H1 (cell line): Measurements from ENCODE around the gene TIMP4. TPM values are rescaled to one million over a fixed set of nuclear protein-coding genes. Genes with fewer than 3 reads are reported as not detected.

Source experiments
- CTCF ChIA-PET: fragments of 300-600 bp; sonication (Branson Sonifier 250); formaldehyde crosslinking; loops from one replicate; lab custom pipeline; 2021; ENCODE audit not compliant: partially characterized antibody; lab: Charles Lee
- POLR2A ChIA-PET: fragments of 300-600 bp; sonication (Branson Sonifier 250); formaldehyde crosslinking; loops from one replicate; lab custom pipeline; 2021; ENCODE audit warnings: inconsistent platforms; ENCODE audit not compliant: partially characterized antibody; lab: Charles Lee
- DNase-seq, 2 experiments: peaks; one replicate each; pipeline versions ENCODE4 v3.0.0 to v3.0.0-alpha.2; 2010 to 2022; ENCODE audit warnings: low spot score in 2 of 2, low read depth in 1 of 2, mixed read lengths in 1 of 2
- FAIRE-seq: peaks from 2 replicates; lab custom pipeline; 2011; peaks lifted over from hg19 to GRCh38; lab: Jason Lieb, UNC
- H2AFZ ChIP-seq: 2 replicates; pipeline ENCODE4 v1.8.1; 2012; ENCODE audit warnings: low read length, inconsistent platforms
- H2AK5ac ChIP-seq: 2 replicates; pipeline ENCODE4 v1.6.1; 2013; ENCODE audit warnings: low read depth, low read length
- H2BK120ac ChIP-seq: replicated peaks from 2 replicates; pipeline ENCODE3; 2013; ENCODE audit warnings: low read depth, low read length, inconsistent platforms
- H2BK12ac ChIP-seq: 2 replicates; pipeline ENCODE4 v1.6.1; 2013; ENCODE audit warnings: low read depth, low read length
- H2BK15ac ChIP-seq: 2 replicates; pipeline ENCODE4 v1.6.1; 2013; ENCODE audit warnings: low read length
- H2BK20ac ChIP-seq: 2 replicates; pipeline ENCODE4 v1.6.1; 2013; ENCODE audit warnings: low read length
- H2BK5ac ChIP-seq: 2 replicates; pipeline ENCODE4 v1.6.1; 2013; ENCODE audit warnings: low read depth, low read length
- H3K14ac ChIP-seq: 2 replicates; pipeline ENCODE4 v1.6.1; 2013; ENCODE audit warnings: inconsistent platforms; ENCODE audit not compliant: insufficient read length
- H3K18ac ChIP-seq: 2 replicates; pipeline ENCODE4 v1.6.1; 2013; ENCODE audit warnings: low read length; ENCODE audit errors: extremely low read depth
- H3K23ac ChIP-seq: 2 replicates; pipeline ENCODE4 v1.6.1; 2013; ENCODE audit warnings: inconsistent platforms; ENCODE audit not compliant: insufficient read length
- H3K23me2 ChIP-seq: 2 replicates; pipeline ENCODE4 v1.6.1; 2013; ENCODE audit warnings: low read depth, low read length
- H3K27ac ChIP-seq: 2 replicates; pipeline ENCODE4 v1.6.1; 2011; ENCODE audit warnings: low read depth, low read length, inconsistent platforms
- H3K27me3 ChIP-seq, 4 experiments: replicated peaks in 1 of 4; 1 replicate in 1 of 4; 2 replicates in 3 of 4; pipeline versions ENCODE4 v1.6.1 to v1.8.1; 2011 to 2013; ENCODE audit warnings: low read length in 3 of 4, mild to moderate bottlenecking in 3 of 4, inconsistent platforms in 2 of 4, mixed read lengths in 2 of 4, moderate library complexity in 1 of 4; ENCODE audit not compliant: control insufficient read depth in 3 of 4, insufficient read depth in 3 of 4; ENCODE audit errors: extremely low read depth in 1 of 4
- H3K36me3 ChIP-seq, 4 experiments: 2 replicates each; pipeline versions ENCODE4 v1.6.1 to v1.8.1; 2011 to 2013; ENCODE audit warnings: mild to moderate bottlenecking in 4 of 4, low read length in 3 of 4, moderate library complexity in 2 of 4, control low read depth in 1 of 4, inconsistent platforms in 1 of 4; ENCODE audit not compliant: insufficient read depth in 4 of 4, control insufficient read depth in 2 of 4
- H3K4ac ChIP-seq: replicated peaks from 2 replicates; pipeline ENCODE3; 2013; ENCODE audit warnings: low read length, low read depth, mixed read lengths, inconsistent platforms; ENCODE audit not compliant: insufficient read length
- H3K4me1 ChIP-seq, 4 experiments: replicated peaks in 1 of 4; 1 replicate in 1 of 4; 2 replicates in 3 of 4; pipeline versions ENCODE4 v1.6.1 to v1.8.1; 2011 to 2013; ENCODE audit warnings: low read length in 3 of 4, inconsistent platforms in 2 of 4, mixed read lengths in 1 of 4; ENCODE audit not compliant: insufficient read depth in 4 of 4, control insufficient read depth in 3 of 4
- H3K4me2 ChIP-seq, 2 experiments: 2 replicates each; pipeline versions ENCODE4 v1.6.1 to v1.8.1; 2011 to 2013; ENCODE audit warnings: low read depth in 2 of 2, low read length in 2 of 2, control low read depth in 1 of 2, inconsistent platforms in 1 of 2, mild to moderate bottlenecking in 1 of 2; ENCODE audit not compliant: insufficient read depth in 1 of 2
- H3K4me3 ChIP-seq, 4 experiments: fragments of 200-600, 300-600 bp in 1 of 4; sonication (generic), shearing (Covaris generic), sonication (Bioruptor Twin) in 1 of 4; 2 replicates each; pipeline versions ENCODE4 v1.5.1 to v1.8.1; 2011 to 2016; ENCODE audit warnings: low read length in 4 of 4, low read depth in 3 of 4, control low read depth in 2 of 4, inconsistent platforms in 2 of 4, mild to moderate bottlenecking in 2 of 4, mixed read lengths in 1 of 4, moderate library complexity in 1 of 4; ENCODE audit not compliant: insufficient read depth in 2 of 4; ENCODE audit errors: extremely low read depth in 1 of 4
- H3K56ac ChIP-seq: replicated peaks from 2 replicates; pipeline ENCODE3; 2013; ENCODE audit warnings: low read depth, mild to moderate bottlenecking, mixed read lengths, low read length, inconsistent platforms; ENCODE audit not compliant: insufficient read length
- H3K79me1 ChIP-seq: 2 replicates; pipeline ENCODE4 v1.6.1; 2013; ENCODE audit warnings: low read depth, low read length, control low read depth
- H3K79me2 ChIP-seq, 2 experiments: 2 replicates each; pipeline versions ENCODE4 v1.6.1 to v1.8.1; 2012 to 2013; ENCODE audit warnings: low read length in 2 of 2, mild to moderate bottlenecking in 2 of 2, inconsistent platforms in 1 of 2; ENCODE audit not compliant: insufficient read depth in 2 of 2, control insufficient read depth in 1 of 2
- H3K9ac ChIP-seq, 4 experiments: replicated peaks in 1 of 4; 1 replicate in 1 of 4; 2 replicates in 3 of 4; pipeline versions ENCODE4 v1.6.1 to v1.8.1; 2011 to 2013; ENCODE audit warnings: low read depth in 3 of 4, low read length in 3 of 4, control low read depth in 2 of 4, mild to moderate bottlenecking in 2 of 4, moderate library complexity in 2 of 4, inconsistent platforms in 1 of 4; ENCODE audit errors: extremely low read depth in 1 of 4
- H3K9me3 ChIP-seq, 2 experiments: 2 replicates each; pipeline versions ENCODE4 v1.6.1 to v1.8.1; 2012 to 2013; ENCODE audit warnings: mild to moderate bottlenecking in 2 of 2, moderate library complexity in 2 of 2, control low read depth in 1 of 2, inconsistent platforms in 1 of 2, low read depth in 1 of 2, low read length in 1 of 2, mixed read lengths in 1 of 2; ENCODE audit not compliant: insufficient read depth in 2 of 2
- H4K20me1 ChIP-seq, 2 experiments: replicated peaks in 1 of 2; 2 replicates each; pipeline versions ENCODE3 to v1.8.1; 2011 to 2013; ENCODE audit warnings: inconsistent platforms in 2 of 2, low read length in 2 of 2, mild to moderate bottlenecking in 1 of 2; ENCODE audit not compliant: insufficient read depth in 2 of 2, control insufficient read depth in 1 of 2
- H4K5ac ChIP-seq: 2 replicates; pipeline ENCODE4 v1.6.1; 2013; ENCODE audit warnings: low read length, low read depth, mixed read lengths, inconsistent platforms; ENCODE audit not compliant: insufficient read length
- H4K8ac ChIP-seq: 2 replicates; pipeline ENCODE4 v1.8.0; 2013; ENCODE audit warnings: mild to moderate bottlenecking, moderate library complexity, low read length, inconsistent platforms; ENCODE audit not compliant: insufficient read depth; ENCODE audit errors: extremely low read depth
- H4K91ac ChIP-seq: replicated peaks from 2 replicates; pipeline ENCODE3; 2013; ENCODE audit warnings: low read length, mixed read lengths, inconsistent platforms; ENCODE audit not compliant: insufficient read length
- GTF2F1 ChIP-seq: IDR thresholded peaks from 2 replicates; pipeline ENCODE4 v1.6.1; 2012; ENCODE audit warnings: low read depth, low read length, improper control_type of control experiment, borderline replicate concordance
- HDAC6 ChIP-seq: IDR thresholded peaks from one replicate; pipeline ENCODE4 v1.7.1; 2012; ENCODE audit warnings: low read depth, mild to moderate bottlenecking, inconsistent platforms, low read length, moderate library complexity
- NRF1 ChIP-seq: IDR thresholded peaks from 2 replicates; pipeline ENCODE4 v1.6.1; 2011; ENCODE audit warnings: mild to moderate bottlenecking, low read depth, low read length, improper control_type of control experiment
- RNF2 ChIP-seq: fragments of 200-900, 300-1000 bp; sonication (generic); IDR thresholded peaks from 2 replicates; pipeline ENCODE4 v1.7.1; 2016; ENCODE audit warnings: borderline replicate concordance, low read depth, mild to moderate bottlenecking, antibody characterized with exemption, low read length; ENCODE audit not compliant: poor library complexity, severe bottlenecking; ENCODE audit errors: missing control alignments
- SIX5 ChIP-seq: IDR thresholded peaks from 2 replicates; pipeline ENCODE4 v1.6.1; 2011; ENCODE audit warnings: mild to moderate bottlenecking, low read depth, low read length
- SP2 ChIP-seq: IDR thresholded peaks from 2 replicates; pipeline ENCODE4 v1.6.1; 2012; ENCODE audit warnings: mild to moderate bottlenecking, low read length, inconsistent platforms
- SRF ChIP-seq: IDR thresholded peaks from 2 replicates; pipeline ENCODE4 v1.6.1; 2011; ENCODE audit warnings: mild to moderate bottlenecking, low read depth, low read length, moderate library complexity
- TAF1 ChIP-seq: IDR thresholded peaks from 2 replicates; pipeline ENCODE4 v1.6.1; 2011; ENCODE audit warnings: mild to moderate bottlenecking, low read depth, low read length
- TCF12 ChIP-seq: IDR thresholded peaks from 2 replicates; pipeline ENCODE4 v1.6.1; 2011; ENCODE audit warnings: low read depth, mild to moderate bottlenecking, low read length
- TEAD4 ChIP-seq: IDR thresholded peaks from 2 replicates; pipeline ENCODE4 v1.6.1; 2012; ENCODE audit warnings: low read depth, low read length, inconsistent platforms, mixed read lengths
- WGBS, 2 experiments: shearing (Covaris generic) in 1 of 2; methylation state at CpG; one replicate each; pipeline versions ENCODE4 v1.1.6 to v1.1.7; 2013 to 2015; ENCODE audit warnings: low lambda C conversion rate in 2 of 2, mixed read lengths in 2 of 2, inconsistent platforms in 1 of 2, low coverage in 1 of 2, missing lambda C conversion rate in 1 of 2; ENCODE audit not compliant: insufficient replicate concordance in 2 of 2, insufficient coverage in 1 of 2, insufficient read length in 1 of 2; ENCODE audit errors: extremely low coverage in 1 of 2, missing lambda C conversion rate in 1 of 2; 5-methylcytosine and 5-hydroxymethylcytosine counted together
- polyA plus RNA-seq, 7 experiments: library from polyadenylated mRNA; depleted of rRNA in 3 of 7; stranded (reverse) in 5 of 7; unstranded in 2 of 7; fragments of >200 nt in 5 of 7; fragments of 200-250 nt in 2 of 7; gene quantifications; 1 replicate in 5 of 7; 2 replicates in 1 of 7; 4 replicates in 1 of 7; pipeline versions ENCODE4 v1.2.1 to v1.2.3, GENCODE V29; 2011 to 2013; ENCODE audit warnings: missing spikeins in 2 of 7, mixed read lengths in 2 of 7
- total RNA-seq: library from RNA; stranded (reverse); fragmentation: NEBNext Ultra II Directional; extraction: Animal tissue kit (Norgen Biotek cat#: 25700); gene quantifications from 2 replicates; pipeline ENCODE4 v1.2.1, GENCODE V29; 2021

Gene TIMP4
- total and polyA plus RNA-seq, 2 of the 8 experiments (the other 6 are each of a cell fraction or from before 2014, with no cell fraction given), result 5.1 to 8.7 TPM

DNA sequence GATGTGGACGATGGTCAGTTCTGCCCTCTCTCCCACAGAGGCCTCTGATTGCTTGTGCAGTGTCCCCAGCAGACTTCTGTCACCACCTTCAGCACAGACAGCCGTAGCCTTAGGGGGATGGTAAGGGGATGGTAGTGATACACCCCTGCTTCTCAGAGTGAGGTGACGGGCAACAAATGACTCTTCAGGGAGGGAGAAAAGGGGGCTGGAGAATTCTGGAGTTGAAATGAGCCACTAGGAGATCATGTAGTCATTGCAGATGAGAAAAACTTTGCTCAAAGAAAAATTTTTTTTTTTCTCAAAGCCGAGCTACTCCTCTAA, 29.6 kb upstream of the TIMP4 start:
- Histone ChIP-seq H3K9ac (no peak overlapping the region; a peak in 1 of 7 replicates), H2AFZ (no peak overlapping the region), H2AK5ac (no peak overlapping the region), H3K36me3 (no peaks in the 10 kb centered on the region), H3K23ac (no peak overlapping the region), H3K9me3 (no peaks in the 10 kb centered on the region), H3K79me2 (no peaks in the 10 kb centered on the region), H3K27ac (no peak overlapping the region), H4K5ac (no peak overlapping the region), H3K27me3 (no peaks in the 10 kb centered on the region), H3K56ac (no peak overlapping the region), H3K18ac (no peak overlapping the region), H2BK20ac (no peak overlapping the region), H3K79me1 (no peaks in the 10 kb centered on the region), H3K23me2 (no peaks in the 10 kb centered on the region; the same call in 1 of the 2 replicates), H4K20me1 (no peaks in the 10 kb centered on the region), H2BK15ac (no peak overlapping the region), H3K4me3 (no peak overlapping the region), H3K4me1 (no peaks in the 10 kb centered on the region), H2BK12ac (no peak overlapping the region), H2BK5ac (no peak overlapping the region), H3K4ac (no peak overlapping the region), H4K91ac (no peak overlapping the region), H3K4me2 (no peak overlapping the region), H3K14ac (no peak overlapping the region), H2BK120ac (no peak overlapping the region), H4K8ac (no peak overlapping the region; the same call in 1 of the 2 replicates)
- FAIRE-seq, result no peak
- no peak for TF ChIP-seq SP2
- no peak for TF ChIP-seq SRF
- TF ChIP-seq NRF1, result no peak
- no peak for TF ChIP-seq GTF2F1
- no peak for TF ChIP-seq RNF2
- TF ChIP-seq TEAD4, result no peak
- TF ChIP-seq TAF1, result no peak
- TF ChIP-seq TCF12, result no peak
- no peak for TF ChIP-seq HDAC6
- no peak for TF ChIP-seq SIX5
- ChIA-PET POLR2A (no interaction called here), CTCF (interaction anchor here (0.6 to 7.2 kb wide), 4 partner anchors 11 to 53 kb away, joined by 3 to 54 read pairs (median 8); no protein-coding TSS in a partner anchor)
- DNase-seq, result no peak
- WGBS, 2 experiments, result 90% methylated on average over 4 of the region's 4 CpGs; no CpG with 5 or more reads in 1 of the 2 experiments
